Common myeloid progenitor, CD34-positive (primary cell): ENCODE measurements around the gene FAM72A.
"Not testable (repeated sequence)": the region's sequence is repeated elsewhere in the genome, so short reads cannot be mapped to it uniquely, and the experiment has no call there.

Experiments
- CTCF ChIA-PET: fragments of 350-600 bp; sonication (Branson Sonifier 250); formaldehyde crosslinking; loops from one replicate; lab custom pipeline; 2021; ENCODE audit warnings: antibody characterized with exemption; lab: Charles Lee
- POLR2A ChIA-PET: fragments of 350-600 bp; sonication (Branson Sonifier 250); formaldehyde crosslinking; loops from one replicate; lab custom pipeline; 2021; ENCODE audit warnings: antibody characterized with exemption; lab: Charles Lee
- DNase-seq, 3 donors: peaks; one replicate each; pipeline versions ENCODE4 v3.0.0 to v3.0.0-alpha.2; 2013
- H3K27ac ChIP-seq, 2 experiments: 1 replicate in 1 of 2; 2 replicates in 1 of 2; pipeline ENCODE4 v1.7.0; 2013; ENCODE audit warnings: inconsistent platforms in 2 of 2, low read length in 2 of 2, mild to moderate bottlenecking in 2 of 2, low read depth in 1 of 2, moderate library complexity in 1 of 2; ENCODE audit not compliant: severe bottlenecking in 2 of 2, insufficient read depth in 1 of 2, poor library complexity in 1 of 2
- H3K27me3 ChIP-seq, 5 experiments: replicated peaks in 2 of 5; 1 replicate in 3 of 5; 2 replicates in 2 of 5; pipeline versions ENCODE4 v1.6.1 to v1.7.0; 2013; ENCODE audit warnings: low read length in 4 of 5, mild to moderate bottlenecking in 2 of 5, moderate library complexity in 2 of 5, inconsistent platforms in 1 of 5; ENCODE audit not compliant: insufficient read depth in 5 of 5, control insufficient read depth in 4 of 5
- H3K36me3 ChIP-seq, 4 experiments: 1 replicate in 2 of 4; 2 replicates in 2 of 4; pipeline versions ENCODE4 v1.6.1 to v1.7.0; 2013; ENCODE audit warnings: low read length in 3 of 4, control low read depth in 1 of 4, mild to moderate bottlenecking in 1 of 4; ENCODE audit not compliant: control insufficient read depth in 4 of 4, insufficient read depth in 4 of 4
- H3K4me1 ChIP-seq, 4 experiments: 1 replicate in 3 of 4; 2 replicates in 1 of 4; pipeline versions ENCODE4 v1.6.1 to v1.7.1; 2013; ENCODE audit warnings: low read length in 3 of 4, mild to moderate bottlenecking in 3 of 4, control low read depth in 1 of 4, inconsistent platforms in 1 of 4, moderate library complexity in 1 of 4; ENCODE audit not compliant: control insufficient read depth in 4 of 4, insufficient read depth in 4 of 4; ENCODE audit errors: control extremely low read depth in 1 of 4
- H3K4me3 ChIP-seq, 7 experiments: 1 replicate in 4 of 7; 2 replicates in 3 of 7; pipeline versions ENCODE4 v1.5.1 to v1.7.0; 2013; ENCODE audit warnings: mild to moderate bottlenecking in 7 of 7, low read length in 6 of 7, moderate library complexity in 6 of 7, inconsistent platforms in 2 of 7, low read depth in 2 of 7, control low read depth in 1 of 7; ENCODE audit not compliant: insufficient read depth in 4 of 7, control insufficient read depth in 1 of 7; ENCODE audit errors: extremely low read depth in 1 of 7
- H3K9me3 ChIP-seq, 5 experiments: 1 replicate in 4 of 5; 2 replicates in 1 of 5; pipeline versions ENCODE4 v1.6.1 to v1.7.1; 2013; ENCODE audit warnings: low read length in 4 of 5, mild to moderate bottlenecking in 2 of 5, inconsistent platforms in 1 of 5, low read depth in 1 of 5, moderate library complexity in 1 of 5; ENCODE audit not compliant: control insufficient read depth in 4 of 5, insufficient read depth in 2 of 5; ENCODE audit errors: control extremely low read depth in 1 of 5
- WGBS: methylation state at CpG from one replicate; pipeline ENCODE4 v1.1.5; 2013; ENCODE audit not compliant: insufficient coverage; 5-methylcytosine and 5-hydroxymethylcytosine counted together

The FAM72A gene

GRCh38 chr1:206185778-206186177 is 16.9 kb downstream of the FAM72A start:
- H3K4me3 ChIP-seq, H3K36me3 ChIP-seq, H3K27me3 ChIP-seq, H3K27ac ChIP-seq, H3K4me1 ChIP-seq, POLR2A ChIA-PET, CTCF ChIA-PET, H3K9me3 ChIP-seq, DNase-seq: not testable (repeated sequence)
- WGBS, result no CpG with 5 or more reads among the region's 3 CpGs

DNA sequence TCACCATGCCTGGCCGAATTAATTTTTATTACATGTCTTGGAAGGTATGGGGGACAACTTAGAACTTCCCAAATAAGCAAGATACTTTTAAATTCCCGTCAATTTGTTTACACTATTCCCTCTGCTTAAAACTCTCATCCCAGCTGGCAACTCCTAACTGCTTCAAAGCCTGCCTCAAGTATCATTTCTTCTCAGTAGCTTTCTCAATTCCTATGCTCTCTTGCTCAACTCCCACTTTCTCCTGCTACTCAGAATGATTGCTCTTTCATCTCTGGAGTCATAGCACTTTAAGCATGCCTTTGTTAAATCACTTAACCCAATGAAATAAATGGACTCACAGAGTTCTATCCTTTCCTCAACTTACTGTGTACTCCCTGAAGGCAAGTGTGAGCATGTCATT is 18.9 kb downstream of the FAM72A start:
- WGBS, result no CpG with 5 or more reads among the region's 2 CpGs
- DNase-seq, POLR2A ChIA-PET: not testable (repeated sequence)

GRCh38 chr1:206182368-206183317 is 20.0 kb downstream of the FAM72A start:
- CTCF ChIA-PET, H3K27ac ChIP-seq, H3K4me3 ChIP-seq, DNase-seq, H3K4me1 ChIP-seq, H3K36me3 ChIP-seq, POLR2A ChIA-PET, H3K9me3 ChIP-seq, H3K27me3 ChIP-seq: not testable (repeated sequence)
- no CpG with 5 or more reads among the region's 6 CpGs for WGBS

More for the DNA sequence above, 18.9 kb downstream of the FAM72A start:
- H3K36me3 ChIP-seq, H3K27ac ChIP-seq, H3K9me3 ChIP-seq, H3K4me3 ChIP-seq, H3K4me1 ChIP-seq, H3K27me3 ChIP-seq, CTCF ChIA-PET: not testable (repeated sequence)

DNA sequence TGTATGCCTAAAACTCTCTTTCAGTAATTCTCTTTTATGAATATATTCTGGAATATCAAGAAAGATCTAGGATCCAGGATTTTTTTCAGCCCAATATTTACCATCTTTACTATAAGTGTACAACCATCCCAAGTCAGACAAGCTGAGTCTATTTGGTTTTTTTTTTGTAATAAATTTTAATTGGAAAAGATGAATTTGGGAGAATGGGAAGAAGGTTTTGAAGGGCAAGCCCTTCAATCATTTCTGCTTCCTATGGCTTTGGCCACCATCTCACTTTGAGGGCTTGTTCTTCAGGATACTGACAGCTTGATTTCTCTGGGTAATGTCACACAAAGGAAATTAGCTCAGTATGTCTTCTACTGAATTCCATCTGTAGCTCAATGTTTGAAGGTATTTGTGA is 23.0 kb downstream of the FAM72A start:
- DNase-seq, H3K27ac ChIP-seq, H3K4me1 ChIP-seq, CTCF ChIA-PET, H3K27me3 ChIP-seq, H3K36me3 ChIP-seq, H3K4me3 ChIP-seq, POLR2A ChIA-PET, H3K9me3 ChIP-seq: not testable (repeated sequence)

DNA sequence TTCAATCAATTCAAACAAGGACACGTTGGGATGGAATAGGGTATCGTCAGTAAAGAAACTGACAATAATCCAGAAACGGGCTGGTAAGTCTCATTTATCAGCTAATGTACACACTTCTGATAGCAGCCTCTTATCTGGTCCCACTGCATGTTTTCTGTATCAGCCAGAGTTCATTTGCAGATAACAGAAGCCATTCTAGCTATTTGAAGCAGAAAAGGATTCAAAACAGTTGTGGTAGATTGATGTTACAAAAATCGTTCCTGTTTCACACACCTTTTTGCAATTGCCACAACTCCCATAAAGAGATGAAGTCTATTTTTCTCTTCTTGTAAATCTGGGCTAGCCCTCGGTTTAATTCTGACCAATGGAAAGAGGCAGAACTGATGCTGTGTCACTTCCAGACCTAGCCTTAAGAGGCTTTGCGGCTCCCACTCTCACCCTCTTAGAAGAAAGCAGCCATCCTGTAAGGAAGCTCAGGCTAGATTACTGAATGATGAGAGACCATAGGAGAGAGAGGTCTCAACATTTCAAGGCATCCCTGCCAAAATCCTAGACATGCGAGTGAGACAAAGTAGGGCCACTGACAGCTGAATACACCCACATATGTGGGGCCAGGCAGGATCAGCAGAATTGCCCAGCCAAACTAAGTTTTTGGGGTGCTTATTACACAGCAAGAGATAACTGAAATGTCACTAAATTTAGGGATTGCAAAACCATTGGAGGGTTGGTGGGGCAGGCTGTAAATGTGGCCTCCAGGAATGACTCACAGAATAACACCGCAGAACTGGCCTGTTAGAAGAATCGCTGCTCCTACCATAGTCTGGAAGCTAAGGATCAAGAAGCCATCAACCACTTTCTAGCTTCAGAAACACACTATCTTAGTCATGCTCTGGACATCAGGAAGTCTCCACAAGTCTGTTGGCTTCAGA is 24.3 kb downstream of the FAM72A start:
- WGBS, result no CpG with 5 or more reads among the region's 9 CpGs
- POLR2A ChIA-PET, H3K27me3 ChIP-seq, H3K27ac ChIP-seq, H3K9me3 ChIP-seq, H3K36me3 ChIP-seq, H3K4me3 ChIP-seq, H3K4me1 ChIP-seq, CTCF ChIA-PET: not testable (repeated sequence)
- peak in 1 of 3 donors; percentile 1 for DNase-seq

- H3K36me3 ChIP-seq, DNase-seq, H3K27ac ChIP-seq, H3K27me3 ChIP-seq, H3K4me3 ChIP-seq, POLR2A ChIA-PET, H3K9me3 ChIP-seq, CTCF ChIA-PET, H3K4me1 ChIP-seq: not testable (repeated sequence)
- no CpG with 5 or more reads among the region's 2 CpGs for WGBS
Measured at GRCh38 chr1:206176114-206176502, 26.5 kb downstream of the FAM72A start.
